ENCODE results near the gene KLHL35.

KLHL35 gene

DNA sequence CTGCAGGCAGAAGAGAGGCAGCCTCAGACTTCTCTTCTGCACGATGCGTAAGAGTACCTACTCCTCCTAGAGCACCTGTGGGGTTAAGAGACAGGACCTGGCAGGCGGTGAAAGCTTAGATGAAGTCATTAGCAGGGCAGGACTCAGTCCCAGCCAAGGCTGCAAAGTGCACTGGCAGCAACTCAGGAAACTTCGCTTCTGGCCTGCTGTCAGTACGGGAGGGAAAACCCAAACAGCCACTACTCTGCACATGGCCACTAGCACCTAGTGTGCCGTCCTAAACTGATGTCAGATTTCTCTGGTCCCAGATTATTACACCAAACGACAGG is 8.8 kb upstream of the KLHL35 start:
- DNase-seq (ENCODE audit: low spot score) (no peak), ATAC-seq (ENCODE audit: low read depth) (peak; percentile 24; the same call in 2 of the 3 replicates)
- H3K4me3 ChIP-seq (ENCODE audit: severe bottlenecking) = no peak overlapping the region
- TF ChIP-seq, protein P1, sequence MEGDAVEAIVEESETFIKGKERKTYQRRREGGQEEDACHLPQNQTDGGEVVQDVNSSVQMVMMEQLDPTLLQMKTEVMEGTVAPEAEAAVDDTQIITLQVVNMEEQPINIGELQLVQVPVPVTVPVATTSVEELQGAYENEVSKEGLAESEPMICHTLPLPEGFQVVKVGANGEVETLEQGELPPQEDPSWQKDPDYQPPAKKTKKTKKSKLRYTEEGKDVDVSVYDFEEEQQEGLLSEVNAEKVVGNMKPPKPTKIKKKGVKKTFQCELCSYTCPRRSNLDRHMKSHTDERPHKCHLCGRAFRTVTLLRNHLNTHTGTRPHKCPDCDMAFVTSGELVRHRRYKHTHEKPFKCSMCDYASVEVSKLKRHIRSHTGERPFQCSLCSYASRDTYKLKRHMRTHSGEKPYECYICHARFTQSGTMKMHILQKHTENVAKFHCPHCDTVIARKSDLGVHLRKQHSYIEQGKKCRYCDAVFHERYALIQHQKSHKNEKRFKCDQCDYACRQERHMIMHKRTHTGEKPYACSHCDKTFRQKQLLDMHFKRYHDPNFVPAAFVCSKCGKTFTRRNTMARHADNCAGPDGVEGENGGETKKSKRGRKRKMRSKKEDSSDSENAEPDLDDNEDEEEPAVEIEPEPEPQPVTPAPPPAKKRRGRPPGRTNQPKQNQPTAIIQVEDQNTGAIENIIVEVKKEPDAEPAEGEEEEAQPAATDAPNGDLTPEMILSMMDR (IDR thresholded peaks at IDR 0.05; ENCODE audit: poor library complexity, severe bottlenecking) = no peak
- no peaks in the 10 kb centered on the region for H3K27me3 ChIP-seq (ENCODE audit: insufficient read depth, poor library complexity, severe bottlenecking)
- H3K4me1 ChIP-seq (ENCODE audit: insufficient read depth, poor library complexity, severe bottlenecking) = no peaks in the 10 kb centered on the region
- no peaks in the 10 kb centered on the region for H3K9me3 ChIP-seq (ENCODE audit: severe bottlenecking)
- H3K27ac ChIP-seq (ENCODE audit: poor library complexity, severe bottlenecking) = no peak overlapping the region
- no peaks in the 10 kb centered on the region for H3K36me3 ChIP-seq (ENCODE audit: low read depth)

- Histone ChIP-seq H3K4me1 (ENCODE audit: insufficient read depth, poor library complexity, severe bottlenecking) (no peaks in the 10 kb centered on the region), H3K4me3 (ENCODE audit: severe bottlenecking) (no peak overlapping the region), H3K27ac (ENCODE audit: poor library complexity, severe bottlenecking) (no peak overlapping the region), H3K36me3 (ENCODE audit: low read depth) (no peaks in the 10 kb centered on the region), H3K9me3 (ENCODE audit: severe bottlenecking) (no peaks in the 10 kb centered on the region), H3K27me3 (ENCODE audit: insufficient read depth, poor library complexity, severe bottlenecking) (no peaks in the 10 kb centered on the region)
- TF ChIP-seq, protein P1 (IDR thresholded peaks at IDR 0.05; ENCODE audit: poor library complexity, severe bottlenecking) = no peak
- DNase-seq (ENCODE audit: low spot score) (no peak), ATAC-seq (ENCODE audit: low read depth) (peak; percentile 5; the same call in 2 of the 3 replicates)
Observed at GRCh38 chr11:75440960-75441803, 8.2 kb upstream of the KLHL35 start.

DNA sequence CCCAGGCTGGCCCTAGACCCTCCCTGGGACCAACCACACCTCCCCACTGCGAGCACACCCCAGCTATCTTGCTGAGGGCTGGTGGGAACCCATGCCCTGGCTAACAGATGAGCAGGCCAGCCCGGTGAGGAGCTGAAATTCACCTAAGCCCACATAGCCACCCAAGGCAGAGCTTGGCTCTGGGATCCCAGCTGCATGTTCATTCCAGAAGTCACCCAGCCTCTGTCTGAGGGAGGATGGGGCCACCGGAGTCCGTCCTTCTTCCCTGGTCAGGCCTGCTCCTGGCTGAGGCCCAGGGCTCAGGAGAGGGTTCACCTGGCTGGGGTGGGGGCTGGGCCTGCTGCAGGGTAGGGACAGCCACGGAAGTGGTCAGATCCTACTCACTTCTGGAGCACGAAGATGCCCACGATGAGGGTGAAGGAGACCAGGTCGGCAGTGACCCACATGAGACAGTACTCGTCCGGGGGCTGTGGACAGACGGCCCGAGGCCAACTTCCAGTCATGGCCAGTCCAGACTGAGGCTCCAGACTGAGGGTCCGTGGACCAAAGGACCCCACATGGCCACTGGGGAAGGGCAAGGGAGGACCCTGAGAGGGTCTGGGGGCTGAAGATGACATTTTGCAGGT is 6.6 kb upstream of the KLHL35 start:
- ATAC-seq (ENCODE audit: low read depth) (no peak), DNase-seq (ENCODE audit: low spot score) (no peak)
- Histone ChIP-seq H3K27ac (ENCODE audit: poor library complexity, severe bottlenecking) (no peak overlapping the region), H3K9me3 (ENCODE audit: severe bottlenecking) (no peaks in the 10 kb centered on the region), H3K36me3 (ENCODE audit: low read depth) (no peaks in the 10 kb centered on the region), H3K4me3 (ENCODE audit: severe bottlenecking) (no peak overlapping the region), H3K27me3 (ENCODE audit: insufficient read depth, poor library complexity, severe bottlenecking) (no peaks in the 10 kb centered on the region), H3K4me1 (ENCODE audit: insufficient read depth, poor library complexity, severe bottlenecking) (no peaks in the 10 kb centered on the region)
- TF ChIP-seq, protein P1 (IDR thresholded peaks at IDR 0.05; ENCODE audit: poor library complexity, severe bottlenecking) = no peak

- Histone ChIP-seq H3K36me3 (ENCODE audit: low read depth) (no peaks in the 10 kb centered on the region), H3K4me3 (ENCODE audit: severe bottlenecking) (no peak overlapping the region), H3K4me1 (ENCODE audit: insufficient read depth, poor library complexity, severe bottlenecking) (no peaks in the 10 kb centered on the region), H3K9me3 (ENCODE audit: severe bottlenecking) (no peaks in the 10 kb centered on the region), H3K27me3 (ENCODE audit: insufficient read depth, poor library complexity, severe bottlenecking) (no peaks in the 10 kb centered on the region), H3K27ac (ENCODE audit: poor library complexity, severe bottlenecking) (no peak overlapping the region)
- ATAC-seq (ENCODE audit: low read depth) (no peak), DNase-seq (ENCODE audit: low spot score) (no peak)
- TF ChIP-seq, protein P1 (IDR thresholded peaks at IDR 0.05; ENCODE audit: poor library complexity, severe bottlenecking) = no peak
Observed at GRCh38 chr11:75439026-75439425, 6.0 kb upstream of the KLHL35 start.
